ENCODE results near the gene AGPAT3. TPM values are rescaled to one million over a fixed set of nuclear protein-coding genes. Genes with fewer than 3 reads are reported as not detected.

Gene AGPAT3
- total and polyA plus RNA-seq, 2 donors (not counting 1 experiment from before 2014, with no cell fraction given): 29.4 to 44.9 TPM

GRCh38 chr21:43892984-43893535 is 28.0 kb downstream of the AGPAT3 start:
- Histone ChIP-seq H4K20me1 (ENCODE audit: control insufficient read depth, extremely low read depth, insufficient read depth, low read length) (no peaks in the 10 kb centered on the region), H3K4me2 (ENCODE audit: extremely low read depth, insufficient read depth, low read length) (no peak overlapping the region), H3K4me1 (ENCODE audit: control insufficient read depth, extremely low read depth, insufficient read depth, low read length) (no peaks in the 10 kb centered on the region), H3K9ac (ENCODE audit: insufficient read depth, low read length) (no peak overlapping the region), H3K27ac (ENCODE audit: insufficient read depth, low read length) (no peak overlapping the region), H3K4me3 (replicated peaks in 1 of 4; ENCODE audit: control extremely low read depth in 1 of 4, insufficient read depth in 1 of 4, low read depth in 3 of 4, low read length in 4 of 4) (no peak overlapping the region), H3K9me3 (ENCODE audit: control insufficient read depth, insufficient read depth, low read depth, low read length) (no peaks in the 10 kb centered on the region), H3K27me3 (ENCODE audit: control insufficient read depth, insufficient read depth, low read length) (no peaks in the 10 kb centered on the region), H3K79me2 (ENCODE audit: control insufficient read depth, insufficient read depth, low read length) (no peaks in the 10 kb centered on the region), H3K36me3 (ENCODE audit: control insufficient read depth, insufficient read depth, low read length) (no peaks in the 10 kb centered on the region), H2AFZ (ENCODE audit: low read length) (no peak overlapping the region)
- no peak for DNase-seq (ENCODE audit: low read depth in 2 of 2)
- TF ChIP-seq EZH2 (IDR thresholded peaks at IDR 0.05; ENCODE audit: low read length, missing control alignments): no peak
- TF ChIP-seq CTCF (conservative IDR thresholded peaks at IDR 0.05 in 1 of 2, IDR thresholded peaks at IDR 0.05 in 1 of 2; ENCODE audit: low read depth in 1 of 2, low read length in 2 of 2): no peak

GRCh38 chr21:43893536-43894205 is 28.6 kb downstream of the AGPAT3 start:
- TF ChIP-seq EZH2 (IDR thresholded peaks at IDR 0.05; ENCODE audit: low read length, missing control alignments) (no peak), CTCF (conservative IDR thresholded peaks at IDR 0.05 in 1 of 2, IDR thresholded peaks at IDR 0.05 in 1 of 2; ENCODE audit: low read depth in 1 of 2, low read length in 2 of 2) (no peak)
- no peak overlapping the region for H2AFZ ChIP-seq (ENCODE audit: low read length)
- H3K9me3 ChIP-seq (ENCODE audit: control insufficient read depth, insufficient read depth, low read depth, low read length): no peaks in the 10 kb centered on the region
- H3K4me1 ChIP-seq (ENCODE audit: control insufficient read depth, extremely low read depth, insufficient read depth, low read length): no peaks in the 10 kb centered on the region
- H3K27ac ChIP-seq (ENCODE audit: insufficient read depth, low read length): no peak overlapping the region
- no peaks in the 10 kb centered on the region for H3K79me2 ChIP-seq (ENCODE audit: control insufficient read depth, insufficient read depth, low read length)
- peak overlapping the region; percentile 59 for H3K4me2 ChIP-seq (ENCODE audit: extremely low read depth, insufficient read depth, low read length)
- no peak overlapping the region for H3K9ac ChIP-seq (ENCODE audit: insufficient read depth, low read length)
- H3K27me3 ChIP-seq (ENCODE audit: control insufficient read depth, insufficient read depth, low read length): no peaks in the 10 kb centered on the region
- no peaks in the 10 kb centered on the region for H3K36me3 ChIP-seq (ENCODE audit: control insufficient read depth, insufficient read depth, low read length)
- no peaks in the 10 kb centered on the region for H4K20me1 ChIP-seq (ENCODE audit: control insufficient read depth, extremely low read depth, insufficient read depth, low read length)
- H3K4me3 ChIP-seq (replicated peaks in 1 of 4; ENCODE audit: control extremely low read depth in 1 of 4, insufficient read depth in 1 of 4, low read depth in 3 of 4, low read length in 4 of 4): no peak overlapping the region
- peak in 1 of 2 donors; percentile 27 for DNase-seq (ENCODE audit: low read depth in 2 of 2)

- Histone ChIP-seq H3K79me2 (ENCODE audit: control insufficient read depth, insufficient read depth, low read length) (no peaks in the 10 kb centered on the region), H3K4me3 (replicated peaks in 1 of 4; ENCODE audit: control extremely low read depth in 1 of 4, insufficient read depth in 1 of 4, low read depth in 3 of 4, low read length in 4 of 4) (no peak overlapping the region), H3K27me3 (ENCODE audit: control insufficient read depth, insufficient read depth, low read length) (no peaks in the 10 kb centered on the region), H2AFZ (ENCODE audit: low read length) (no peak overlapping the region), H3K9me3 (ENCODE audit: control insufficient read depth, insufficient read depth, low read depth, low read length) (no peaks in the 10 kb centered on the region), H3K4me1 (ENCODE audit: control insufficient read depth, extremely low read depth, insufficient read depth, low read length) (no peaks in the 10 kb centered on the region), H4K20me1 (ENCODE audit: control insufficient read depth, extremely low read depth, insufficient read depth, low read length) (no peaks in the 10 kb centered on the region), H3K4me2 (ENCODE audit: extremely low read depth, insufficient read depth, low read length) (peak overlapping the region; percentile 59), H3K27ac (ENCODE audit: insufficient read depth, low read length) (no peak overlapping the region), H3K9ac (ENCODE audit: insufficient read depth, low read length) (no peak overlapping the region), H3K36me3 (ENCODE audit: control insufficient read depth, insufficient read depth, low read length) (no peaks in the 10 kb centered on the region)
- no peak for TF ChIP-seq EZH2 (IDR thresholded peaks at IDR 0.05; ENCODE audit: low read length, missing control alignments)
- no peak for TF ChIP-seq CTCF (conservative IDR thresholded peaks at IDR 0.05 in 1 of 2, IDR thresholded peaks at IDR 0.05 in 1 of 2; ENCODE audit: low read depth in 1 of 2, low read length in 2 of 2)
- DNase-seq (ENCODE audit: low read depth in 2 of 2): no peak
Observed at GRCh38 chr21:43894206-43894577, 29.2 kb downstream of the AGPAT3 start.
